ENCODE measurements around the gene PLCB4. TPM values are rescaled to one million over a fixed set of nuclear protein-coding genes. Genes with fewer than 3 reads are reported as not detected.

The PLCB4 gene
- polyA plus RNA-seq, 3 donors, result not detected

- no peaks in the 10 kb centered on the region for H3K36me3 ChIP-seq (replicated peaks in 1 of 2; ENCODE audit: control insufficient read depth in 1 of 2, insufficient read depth in 2 of 2, low read length in 2 of 2)
- WGBS (ENCODE audit: insufficient coverage), result 14% methylated on average over 1 of the region's 3 CpGs
- H3K36me3 Mint-ChIP-seq, result no peaks in the 10 kb centered on the region
- H3K4me2 ChIP-seq (replicated peaks; ENCODE audit: extremely low read depth, low read length, poor library complexity, severe bottlenecking), result no peak overlapping the region
- no peak overlapping the region for H2AFZ ChIP-seq (ENCODE audit: insufficient read depth, low read depth, low read length, poor library complexity, severe bottlenecking)
- TF ChIP-seq CTCF (IDR thresholded peaks at IDR 0.05), result no peak
- no peaks in the 10 kb centered on the region for H3K27me3 ChIP-seq (ENCODE audit: control insufficient read depth in 2 of 2, insufficient read depth in 2 of 2, low read length in 2 of 2)
- no peaks in the 10 kb centered on the region for H3K27me3 Mint-ChIP-seq (ENCODE audit: low read depth in 3 of 3)
- no peak overlapping the region for H3K4me3 Mint-ChIP-seq
- DNase-seq, result no peak
- H3K4me1 Mint-ChIP-seq, result peaks cover 21% of the 10 kb centered on the region
- peaks cover 14% of the 10 kb centered on the region in 2 donors for H3K4me1 ChIP-seq (ENCODE audit: control insufficient read depth in 1 of 2, insufficient read depth in 2 of 2, low read length in 2 of 2)
- H3K27ac Mint-ChIP-seq, result no peak overlapping the region
- no peaks in the 10 kb centered on the region for H3K79me2 ChIP-seq (ENCODE audit: insufficient read depth, low read length)
- H3K4me3 ChIP-seq (replicated peaks in 1 of 3; ENCODE audit: low read depth in 2 of 3, low read length in 3 of 3), result no peak overlapping the region
- no peak overlapping the region for H3K9ac ChIP-seq (ENCODE audit: insufficient read depth, low read length, poor library complexity, severe bottlenecking)
- H3K9me3 Mint-ChIP-seq, result no peaks in the 10 kb centered on the region
- no peak overlapping the region for H3K27ac ChIP-seq (ENCODE audit: low read depth in 1 of 2, low read length in 2 of 2)
- H3K9me3 ChIP-seq (replicated peaks in 1 of 2; ENCODE audit: control insufficient read depth in 1 of 2, insufficient read depth in 1 of 2, low read length in 2 of 2), result no peaks in the 10 kb centered on the region
- intact Hi-C loops (cut with micrococcal nuclease), result no loop called here
- H4K20me1 ChIP-seq (ENCODE audit: insufficient read depth, low read length), result no peaks in the 10 kb centered on the region
Observed at GRCh38 chr20:9262653-9263194, 193.8 kb downstream of the PLCB4 start.

GRCh38 chr20:9269280-9269971, 200.5 kb downstream of the PLCB4 start:
- H3K27me3 Mint-ChIP-seq (ENCODE audit: low read depth in 3 of 3), result no peaks in the 10 kb centered on the region

More at GRCh38 chr20:9269280-9269971, 200.5 kb downstream of the PLCB4 start:
- Histone ChIP-seq H3K4me3 (replicated peaks in 1 of 3; ENCODE audit: low read depth in 2 of 3, low read length in 3 of 3) (no peak overlapping the region), H2AFZ (ENCODE audit: insufficient read depth, low read depth, low read length, poor library complexity, severe bottlenecking) (no peak overlapping the region), H3K9ac (ENCODE audit: insufficient read depth, low read length, poor library complexity, severe bottlenecking) (no peak overlapping the region), H3K27me3 (ENCODE audit: control insufficient read depth in 2 of 2, insufficient read depth in 2 of 2, low read length in 2 of 2) (no peaks in the 10 kb centered on the region), H3K4me2 (replicated peaks; ENCODE audit: extremely low read depth, low read length, poor library complexity, severe bottlenecking) (no peak overlapping the region), H3K4me1 (ENCODE audit: control insufficient read depth in 1 of 2, insufficient read depth in 2 of 2, low read length in 2 of 2) (no peaks in the 10 kb centered on the region), H3K9me3 (replicated peaks in 1 of 2; ENCODE audit: control insufficient read depth in 1 of 2, insufficient read depth in 1 of 2, low read length in 2 of 2) (no peaks in the 10 kb centered on the region), H3K79me2 (ENCODE audit: insufficient read depth, low read length) (no peaks in the 10 kb centered on the region), H3K27ac (ENCODE audit: low read depth in 1 of 2, low read length in 2 of 2) (no peak overlapping the region), H3K36me3 (replicated peaks in 1 of 2; ENCODE audit: control insufficient read depth in 1 of 2, insufficient read depth in 2 of 2, low read length in 2 of 2) (no peaks in the 10 kb centered on the region), H4K20me1 (ENCODE audit: insufficient read depth, low read length) (no peaks in the 10 kb centered on the region)
- intact Hi-C loops (cut with micrococcal nuclease), result no loop called here
- Mint-ChIP-seq H3K4me1 (no peaks in the 10 kb centered on the region), H3K9me3 (peaks cover 0 to 2% (median 0%) of the 10 kb centered on the region in 7 donors), H3K27ac (no peak overlapping the region), H3K4me3 (no peak overlapping the region), H3K36me3 (no peaks in the 10 kb centered on the region)
- TF ChIP-seq CTCF (IDR thresholded peaks at IDR 0.05), result no peak
- no CpG with 5 or more reads among the region's 2 CpGs for WGBS (ENCODE audit: insufficient coverage)
- DNase-seq, result no peak

All from CD14-positive monocyte (primary cell).